ENCODE measurements around the gene NKAIN2. TPM values are rescaled to one million over a fixed set of nuclear protein-coding genes. Genes with fewer than 3 reads are reported as not detected.

NKAIN2 gene
- total RNA-seq, 1 experiment from 2014 or later: not detected

GRCh38 chr6:124753562-124754105 lies 950.0 kb downstream of the NKAIN2 start:
- no peak for DNase-seq (ENCODE audit: low read depth)

- no peak for DNase-seq (ENCODE audit: low read depth)
These were observed 951.7 kb downstream of the NKAIN2 start for GRCh38 chr6:124755321-124755720.

GRCh38 chr6:124757560-124757959 lies 953.9 kb downstream of the NKAIN2 start:
- no peak for DNase-seq (ENCODE audit: low read depth)

- no peak for DNase-seq (ENCODE audit: low read depth)
These were observed 955.0 kb downstream of the NKAIN2 start for GRCh38 chr6:124758663-124759062.

- no peak for DNase-seq (ENCODE audit: low read depth)
These were observed 961.6 kb downstream of the NKAIN2 start for GRCh38 chr6:124765280-124765679.

- no peak for DNase-seq (ENCODE audit: low read depth)
These were observed 964.6 kb downstream of the NKAIN2 start for GRCh38 chr6:124768224-124768623.

GRCh38 chr6:124769811-124770544 lies 966.3 kb downstream of the NKAIN2 start:
- no peak for DNase-seq (ENCODE audit: low read depth)

- no peak for DNase-seq (ENCODE audit: low read depth)
These were observed 967.1 kb downstream of the NKAIN2 start for GRCh38 chr6:124770784-124771183.

GRCh38 chr6:124772733-124773319 lies 969.2 kb downstream of the NKAIN2 start:
- DNase-seq (ENCODE audit: low read depth): no peak

GRCh38 chr6:124775121-124775520 lies 971.5 kb downstream of the NKAIN2 start:
- DNase-seq (ENCODE audit: low read depth): no peak

GRCh38 chr6:124777863-124778262 lies 974.2 kb downstream of the NKAIN2 start:
- DNase-seq (ENCODE audit: low read depth): no peak

- no peak for DNase-seq (ENCODE audit: low read depth)
These were observed 977.0 kb downstream of the NKAIN2 start for GRCh38 chr6:124780623-124781022.

- DNase-seq (ENCODE audit: low read depth): no peak
These were observed 979.7 kb downstream of the NKAIN2 start for GRCh38 chr6:124783344-124783743.

GRCh38 chr6:124791156-124791555 lies 987.5 kb downstream of the NKAIN2 start:
- no peak for DNase-seq (ENCODE audit: low read depth)

- no peak for DNase-seq (ENCODE audit: low read depth)
These were observed 988.7 kb downstream of the NKAIN2 start for GRCh38 chr6:124792386-124792785.

- no peak for DNase-seq (ENCODE audit: low read depth)
These were observed 989.7 kb downstream of the NKAIN2 start for GRCh38 chr6:124793398-124793797.

- no peak for DNase-seq (ENCODE audit: low read depth)
These were observed 992.2 kb downstream of the NKAIN2 start for GRCh38 chr6:124795643-124796463.

GRCh38 chr6:124796464-124796970 lies 992.9 kb downstream of the NKAIN2 start:
- DNase-seq (ENCODE audit: low read depth): no peak

GRCh38 chr6:124797224-124797623 lies 993.6 kb downstream of the NKAIN2 start:
- no peak for DNase-seq (ENCODE audit: low read depth)

GRCh38 chr6:124798942-124799496 lies 995.4 kb downstream of the NKAIN2 start:
- no peak for DNase-seq (ENCODE audit: low read depth)

- no peak for DNase-seq (ENCODE audit: low read depth)
These were observed 996.0 kb downstream of the NKAIN2 start for GRCh38 chr6:124799638-124800037.

GRCh38 chr6:124800222-124800621 lies 996.6 kb downstream of the NKAIN2 start:
- no peak for DNase-seq (ENCODE audit: low read depth)
